Hematopoietic multipotent progenitor cell treated with erythropoietin and hydrocortisone succinate and interleukin-3 and kit ligand, for 8 days (in vitro differentiated cells): Measurements from ENCODE around the gene MPC1.
"Not testable (repeated sequence)": the region's sequence is repeated elsewhere in the genome, so short reads cannot be mapped to it uniquely, and the experiment has no call there.

Source experiments
- DNase-seq: peaks from one replicate; pipeline ENCODE4 v3.0.0-alpha.2; 2015

Gene MPC1

GRCh38 chr6:166405386-166405785 lies 22.6 kb upstream of the MPC1 start:
- DNase-seq = no peak

- no peak for DNase-seq
Observed at GRCh38 chr6:166402582-166403277, 20.0 kb upstream of the MPC1 start.

DNA sequence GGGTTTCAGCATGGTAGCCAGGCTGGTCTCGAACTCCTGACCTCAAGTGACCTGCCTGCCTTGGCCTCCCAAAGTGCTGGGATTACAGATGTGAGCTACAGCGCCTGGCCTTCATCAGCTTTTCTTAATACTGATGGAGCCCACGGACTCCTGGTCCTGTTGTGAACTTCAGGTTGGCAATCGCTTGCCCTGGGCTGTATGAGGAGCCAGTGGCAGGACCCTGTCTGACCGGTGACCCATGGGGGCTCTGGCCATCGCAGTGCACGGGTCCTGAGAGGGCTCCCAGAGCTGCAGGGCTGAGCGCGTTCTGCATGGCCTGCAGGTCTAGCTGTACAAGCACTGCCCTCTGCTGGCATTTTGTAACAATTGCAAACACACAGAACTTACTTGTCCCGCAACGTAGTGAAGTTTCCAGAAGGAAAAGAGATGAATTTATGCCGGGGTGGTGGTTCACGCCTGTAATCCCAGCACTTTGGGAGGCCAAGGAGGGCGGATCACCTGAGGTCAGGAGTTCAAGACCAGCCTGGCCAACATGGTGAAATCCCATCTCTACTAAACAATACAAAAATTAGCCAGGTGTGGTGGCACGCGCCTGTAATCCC lies 18.0 kb upstream of the MPC1 start:
- DNase-seq = peak; percentile 66

- no peak for DNase-seq
Observed at GRCh38 chr6:166400181-166400580, 17.4 kb upstream of the MPC1 start.

GRCh38 chr6:166398348-166398747 lies 15.6 kb upstream of the MPC1 start:
- no peak for DNase-seq

DNA sequence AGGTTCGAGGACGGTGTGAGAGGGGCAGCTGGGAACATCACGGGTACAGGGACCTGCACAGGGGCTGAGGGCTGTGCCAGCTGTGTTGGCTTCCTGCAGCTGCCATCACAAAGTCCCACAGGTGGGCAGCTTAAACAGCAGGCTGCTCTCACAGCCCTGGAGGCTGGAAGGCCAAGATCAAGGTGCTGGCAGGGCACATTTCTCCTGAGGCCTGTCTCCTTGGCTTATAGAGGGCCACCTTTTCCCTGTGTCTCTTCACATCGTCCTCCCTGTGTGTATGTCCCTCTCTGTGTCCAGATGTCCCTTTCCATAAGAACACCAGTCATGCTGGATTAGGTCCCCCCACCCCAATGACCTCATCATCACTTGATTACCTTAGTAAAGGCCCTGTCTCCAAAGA lies 15.1 kb upstream of the MPC1 start:
- DNase-seq = no peak

GRCh38 chr6:166395778-166396177 lies 13.0 kb upstream of the MPC1 start:
- no peak for DNase-seq

GRCh38 chr6:166395351-166395750 lies 12.6 kb upstream of the MPC1 start:
- no peak for DNase-seq

DNA sequence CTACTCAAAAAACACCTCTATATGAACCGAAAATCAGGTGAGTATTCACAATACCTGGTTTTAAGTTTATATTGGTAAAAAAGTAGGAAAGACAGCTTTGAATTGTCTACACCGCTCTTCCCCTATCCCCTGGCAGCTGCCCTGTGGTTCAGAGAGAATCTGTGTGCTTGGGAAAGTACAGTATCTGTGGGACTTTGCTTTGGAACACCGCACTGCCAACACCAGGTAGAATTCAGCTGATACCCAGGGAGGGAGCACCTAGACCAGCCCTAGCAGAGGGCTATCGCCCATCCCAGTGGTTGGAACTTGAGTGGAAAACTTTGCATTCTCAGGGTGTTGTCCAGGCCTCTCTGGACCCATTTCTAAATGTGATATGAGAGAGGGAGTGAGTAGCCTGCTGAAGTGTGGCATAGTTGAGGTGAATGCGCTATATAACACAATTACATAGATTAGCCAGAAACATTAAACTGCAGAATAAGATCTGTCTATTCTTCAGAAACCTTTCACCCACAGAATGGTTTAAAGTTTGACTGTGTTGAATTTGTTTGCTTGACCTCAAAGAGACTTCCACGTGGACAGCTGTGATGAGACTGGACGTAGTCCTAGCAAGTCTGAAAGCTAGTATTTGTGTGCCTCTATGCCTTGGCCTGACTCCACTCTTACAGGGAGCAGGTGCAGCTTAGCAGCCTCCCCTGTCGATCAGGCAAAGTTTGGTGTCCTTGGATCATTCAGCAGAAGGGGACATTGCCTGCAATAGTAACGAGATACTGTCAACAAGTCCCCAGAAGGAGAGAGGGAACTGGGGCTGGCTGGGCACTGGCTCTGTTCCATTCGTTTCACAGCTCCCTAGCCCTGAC lies 11.5 kb upstream of the MPC1 start:
- DNase-seq = no peak

DNA sequence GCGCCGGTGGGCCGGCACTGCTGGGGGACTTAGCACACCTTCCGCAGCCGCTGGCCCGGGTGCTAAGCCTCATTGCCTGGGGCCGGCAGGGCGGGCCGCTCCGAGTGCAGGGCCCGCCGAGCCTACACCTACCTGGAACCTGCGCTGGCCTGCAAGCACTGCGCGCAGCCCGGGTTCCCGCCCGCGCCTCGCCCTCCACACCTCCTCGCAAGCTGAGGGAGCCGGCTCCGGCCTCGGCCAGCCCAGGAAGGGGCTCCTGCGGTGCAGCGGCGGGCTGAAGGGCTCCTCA lies 10.7 kb upstream of the MPC1 start:
- no peak for DNase-seq

- not testable (repeated sequence) for DNase-seq
Observed at GRCh38 chr6:166392755-166393534, 10.2 kb upstream of the MPC1 start.

GRCh38 chr6:166389119-166389518 lies 6.4 kb upstream of the MPC1 start:
- peak; percentile 5 for DNase-seq

- DNase-seq = no peak
Observed at GRCh38 chr6:166388290-166389004, 5.7 kb upstream of the MPC1 start.

DNA sequence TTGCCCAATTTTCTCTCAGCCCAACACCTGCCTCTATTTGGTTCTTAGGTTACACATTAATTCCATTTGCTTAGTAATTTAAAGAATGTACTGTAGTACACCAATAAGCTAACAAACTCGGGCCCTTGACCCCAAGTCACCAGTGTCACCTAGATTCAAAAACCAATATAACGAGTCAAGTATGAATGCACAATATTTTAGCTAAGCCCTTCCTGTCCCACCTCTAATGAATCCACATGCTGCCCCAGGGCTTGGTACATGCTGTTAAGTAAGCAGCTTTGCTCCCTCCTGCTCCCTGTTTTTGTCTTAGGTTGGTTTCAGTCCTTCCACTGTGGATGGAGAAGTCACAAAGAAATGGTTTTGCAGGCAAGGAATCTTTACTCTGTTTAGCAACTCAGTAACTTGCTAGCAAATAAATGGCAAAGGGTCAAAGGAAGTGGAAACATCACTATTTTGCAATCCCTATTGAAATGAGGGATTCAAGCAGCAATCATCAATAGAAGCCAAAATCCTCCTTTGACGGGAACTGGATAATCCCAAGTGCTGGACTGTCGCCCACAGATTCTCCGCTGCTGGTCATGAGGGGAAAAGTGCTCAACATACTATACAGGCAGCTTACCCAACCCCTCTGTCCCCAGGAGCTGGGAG lies 5.0 kb upstream of the MPC1 start:
- DNase-seq = no peak

DNA sequence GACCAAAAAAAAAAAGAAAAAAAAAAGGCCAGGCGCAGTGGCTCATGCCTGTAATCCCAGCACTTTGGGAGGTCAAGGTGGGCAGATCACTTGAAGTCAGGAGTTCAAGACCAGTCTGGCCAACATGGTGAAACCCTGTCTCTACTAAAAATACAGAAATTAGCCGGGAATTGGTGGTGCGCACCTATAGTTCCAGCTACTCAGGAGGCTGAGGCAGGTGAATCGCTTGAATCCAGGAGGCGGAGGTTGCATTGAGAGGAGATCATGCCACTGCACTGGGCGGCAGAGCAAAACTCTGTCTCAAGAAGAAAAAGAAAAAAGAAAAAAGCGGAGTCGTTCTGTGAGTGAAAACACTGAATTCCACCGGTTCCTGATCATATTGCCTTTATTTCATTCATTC lies 4.4 kb upstream of the MPC1 start:
- DNase-seq = not testable (repeated sequence)

DNA sequence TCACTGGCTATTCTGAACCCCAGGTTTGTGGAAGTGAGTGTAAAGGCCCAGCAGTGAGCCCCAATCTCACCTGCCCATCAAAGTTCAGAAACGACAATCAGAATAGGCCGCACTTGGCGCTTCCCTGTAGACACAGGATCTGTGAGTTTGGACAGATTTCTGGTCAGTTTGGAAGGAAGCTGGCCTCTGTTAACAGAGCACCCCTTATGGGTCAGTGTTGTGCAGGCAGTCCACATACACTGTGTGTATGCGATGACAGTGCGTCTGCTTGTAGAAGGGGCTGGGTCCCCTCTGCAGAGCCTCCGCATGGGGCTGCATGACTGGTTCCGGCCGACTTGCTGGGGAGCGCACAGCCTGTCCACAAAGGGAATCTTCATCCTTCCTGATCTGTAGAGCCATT lies 3.4 kb upstream of the MPC1 start:
- no peak for DNase-seq

GRCh38 chr6:166383802-166384363 lies 1.1 kb upstream of the MPC1 start:
- not testable (repeated sequence) for DNase-seq

GRCh38 chr6:166382500-166382932 lies 224 bp downstream of the MPC1 start:
- DNase-seq = no peak

- DNase-seq = peak; percentile 69
Observed at GRCh38 chr6:166381733-166382499, 824 bp downstream of the MPC1 start.

DNA sequence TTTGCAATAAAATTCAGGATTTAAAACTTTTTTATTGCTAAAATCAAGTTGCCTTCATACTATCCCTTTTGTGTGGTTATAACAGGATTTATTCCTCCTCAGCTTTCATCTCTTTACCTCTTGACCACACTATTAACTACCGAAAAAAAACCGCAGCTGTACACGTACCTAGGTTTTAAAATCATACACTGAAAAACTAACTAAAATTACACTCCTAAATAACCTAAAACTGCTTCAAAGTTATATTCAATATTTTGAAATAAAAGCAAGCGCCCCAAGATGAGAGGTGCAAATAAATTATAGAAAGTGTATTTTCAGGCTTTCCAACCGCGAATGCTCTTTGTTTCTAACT lies 1.4 kb downstream of the MPC1 start:
- DNase-seq = no peak

GRCh38 chr6:166379800-166380199 lies 2.9 kb downstream of the MPC1 start:
- DNase-seq = no peak
